T-helper 1 cell treated with Interleukin-12 subunit alpha and Interleukin-12 subunit beta and Interleukin-4 antibody, amounts not matched to agents 30 ng/mL and 1 ng/mL, for 36 hours (primary cell): ENCODE measurements around the gene TAP1. TPM values are rescaled to one million over a fixed set of nuclear protein-coding genes. Genes with fewer than 3 reads are reported as not detected.

Experiments used
- intact Hi-C: fragments of 100-400 bp; cut with micrococcal nuclease; formaldehyde crosslinking; loops from one replicate; pipeline ENCODE4 v1.15.1; 2024
- total RNA-seq: library from RNA; stranded (reverse); gene quantifications from 2 replicates; pipeline ENCODE4 v1.2.3, GENCODE V29; 2022

Gene TAP1
- total RNA-seq, 1 donor from 2014 or later, result 509 TPM

GRCh38 chr6:32865724-32866443, 12.4 kb upstream of the TAP1 start:
- intact Hi-C loops, result loop anchor here (5.0 kb wide), 1 partner anchor 179 kb away; no protein-coding TSS in a partner anchor

GRCh38 chr6:32862725-32863124, 9.2 kb upstream of the TAP1 start:
- intact Hi-C loops, result no loop called here

- intact Hi-C loops, result no loop called here
Measured at GRCh38 chr6:32860674-32861073, 7.2 kb upstream of the TAP1 start.

GRCh38 chr6:32858194-32858593, 4.7 kb upstream of the TAP1 start:
- intact Hi-C loops, result loop anchor here (10.0 kb wide), 2 partner anchors 883 to 1193 kb away; partner anchors contain the start of genes C6orf47, CSNK2B, DXO and GPANK1

- intact Hi-C loops, result loop anchor here (10.0 kb wide), 2 partner anchors 883 to 1193 kb away; partner anchors contain the start of genes C6orf47, CSNK2B, DXO and GPANK1
Measured at GRCh38 chr6:32857156-32857891, 3.8 kb upstream of the TAP1 start.

GRCh38 chr6:32855467-32856174, 2.1 kb upstream of the TAP1 start:
- intact Hi-C loops, result loop anchor here (10.0 kb wide), 2 partner anchors 881 to 1191 kb away; partner anchors contain the start of genes C6orf47, CSNK2B, DXO and GPANK1

GRCh38 chr6:32854376-32855178, 1.1 kb upstream of the TAP1 start:
- intact Hi-C loops, result loop anchor here (1.0 to 10.0 kb wide), 10 partner anchors 14 to 1190 kb away; partner anchors contain the start of genes C6orf47, CSNK2B, CUTA and DXO

- intact Hi-C loops, result loop anchor here (1.0 to 10.0 kb wide), 7 partner anchors 9 to 1188 kb away; partner anchors contain the start of genes C6orf47, CSNK2B, CUTA and DXO
Measured at GRCh38 chr6:32852844-32853540, 512 bp downstream of the TAP1 start.

- intact Hi-C loops, result loop anchor here (1.0 to 10.0 kb wide), 6 partner anchors 221 to 1187 kb away; partner anchors contain the start of genes C6orf47, CSNK2B, CUTA and DXO
Measured at GRCh38 chr6:32852018-32852843, 1.3 kb downstream of the TAP1 start.

GRCh38 chr6:32851025-32851424, 2.5 kb downstream of the TAP1 start:
- intact Hi-C loops, result loop anchor here (5.0 to 10.0 kb wide), 5 partner anchors 351 to 1186 kb away; partner anchors contain the start of genes C6orf47, CSNK2B, CUTA and DXO

- intact Hi-C loops, result loop anchor here (5.0 to 10.0 kb wide), 2 partner anchors 1024 to 1447 kb away; partner anchors contain the start of genes HSPA1B and MICA
Measured at GRCh38 chr6:32849126-32849525, 4.4 kb downstream of the TAP1 start.

GRCh38 chr6:32847795-32848194, 5.7 kb downstream of the TAP1 start:
- intact Hi-C loops, result loop anchor here (5.0 to 10.0 kb wide), 2 partner anchors 1023 to 1445 kb away; partner anchors contain the start of genes HSPA1B and MICA

- intact Hi-C loops, result loop anchor here (5.0 to 10.0 kb wide), 2 partner anchors 1022 to 1445 kb away; partner anchors contain the start of genes HSPA1B and MICA
Measured at GRCh38 chr6:32847004-32847403, 6.5 kb downstream of the TAP1 start.

GRCh38 chr6:32845384-32845884, 8.1 kb downstream of the TAP1 start:
- intact Hi-C loops, result loop anchor here (2.0 to 10.0 kb wide), 8 partner anchors 403 to 1443 kb away; partner anchors contain the start of genes AGPAT1, B3GALT4, HSPA1B and MICA

- intact Hi-C loops, result loop anchor here (1.0 to 10.0 kb wide), 14 partner anchors 8 to 1443 kb away; partner anchors contain the start of genes AGPAT1, B3GALT4, EHMT2 and HSPA1B
Measured at GRCh38 chr6:32844839-32845383, 8.6 kb downstream of the TAP1 start.

GRCh38 chr6:32843979-32844838, 9.3 kb downstream of the TAP1 start, which contains the start of gene PSMB8:
Gene PSMB8 (minus strand): TSS chr6:32844047. CDS start chr6:32843996, 51 bp downstream.
- intact Hi-C loops, result loop anchor here (1.0 to 10.0 kb wide), 13 partner anchors 9 to 1105 kb away; partner anchors contain the start of genes AGPAT1, B3GALT4, EHMT2 and HSPA1B
